Mucosa of stomach (tissue), 1 donor: ENCODE data around the gene VWCE.
"Not testable (repeated sequence)": the region's sequence is repeated elsewhere in the genome, so short reads cannot be mapped to it uniquely, and the experiment has no call there.

Source experiments
- H3K27me3 ChIP-seq: one replicate; pipeline ENCODE4 v1.7.0; 2013; ENCODE audit warnings: mild to moderate bottlenecking, low read length; ENCODE audit not compliant: control insufficient read depth, insufficient read depth
- H3K36me3 ChIP-seq: one replicate; pipeline ENCODE4 v1.7.0; 2013; ENCODE audit warnings: low read length; ENCODE audit not compliant: control insufficient read depth, insufficient read depth
- H3K4me1 ChIP-seq: one replicate; pipeline ENCODE4 v1.7.0; 2013; ENCODE audit warnings: mild to moderate bottlenecking, low read length; ENCODE audit not compliant: control insufficient read depth, insufficient read depth
- H3K4me3 ChIP-seq: one replicate; pipeline ENCODE4 v1.7.0; 2013; ENCODE audit warnings: low read length
- H3K9ac ChIP-seq: one replicate; pipeline ENCODE4 v1.7.0; 2013; ENCODE audit warnings: mild to moderate bottlenecking, low read length, moderate library complexity
- H3K9me3 ChIP-seq: one replicate; pipeline ENCODE4 v1.7.0; 2013; ENCODE audit warnings: mild to moderate bottlenecking, low read length, moderate library complexity; ENCODE audit not compliant: control insufficient read depth
- donor health status: Pancreatic carcinoma.

Gene VWCE

DNA sequence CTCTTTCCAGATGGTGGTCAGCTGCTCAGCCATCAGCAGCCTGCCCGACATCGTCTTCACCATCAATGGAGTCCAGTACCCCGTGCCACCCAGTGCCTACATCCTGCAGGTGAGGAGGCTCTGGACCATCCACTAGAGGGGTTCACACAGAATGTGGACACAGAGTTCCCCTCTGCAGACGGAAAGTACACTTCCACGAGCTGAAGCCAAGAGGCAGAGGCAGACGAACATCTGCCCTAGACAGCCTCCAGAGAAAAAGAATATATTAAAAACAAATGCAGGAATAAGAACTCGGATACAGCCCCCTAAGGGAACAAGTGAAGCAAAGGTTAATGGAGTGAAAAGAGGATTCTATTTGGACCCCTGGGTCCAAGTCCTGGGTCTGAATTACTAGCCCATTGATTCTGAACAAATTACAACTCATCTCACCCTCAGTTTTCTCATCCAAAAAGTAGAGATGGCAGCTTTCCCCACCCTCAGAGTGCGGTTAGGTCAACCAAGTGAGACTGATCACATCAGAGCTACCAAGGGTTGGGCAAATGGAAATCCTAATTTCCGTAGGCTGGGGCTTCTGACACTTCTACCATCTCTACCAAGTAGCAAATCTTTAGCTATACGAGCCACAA lies 83.7 kb downstream of the VWCE start:
- H3K36me3 ChIP-seq, H3K9me3 ChIP-seq, H3K27me3 ChIP-seq: not testable (repeated sequence)

DNA sequence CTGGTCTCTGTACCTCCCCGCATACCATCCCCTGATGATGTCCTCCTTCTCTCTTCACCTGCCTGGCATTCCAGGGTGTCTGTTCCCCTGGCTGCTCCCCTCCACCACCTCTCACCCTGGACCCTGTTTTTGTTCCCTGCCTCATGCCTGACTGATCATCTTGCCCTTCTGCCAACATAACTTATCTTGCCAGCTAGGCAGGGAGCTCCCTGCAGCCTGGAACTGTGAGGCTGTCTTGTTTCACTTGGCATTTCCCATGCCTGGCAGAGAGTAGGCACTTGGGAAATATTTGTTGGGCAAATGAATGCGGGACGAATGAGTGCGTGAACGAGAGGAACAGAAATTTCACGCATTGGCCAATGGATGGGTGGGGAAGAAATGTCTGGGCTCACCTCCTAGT lies 84.5 kb downstream of the VWCE start:
- not testable (repeated sequence) for H3K9me3 ChIP-seq, H3K27me3 ChIP-seq, H3K4me3 ChIP-seq, H3K9ac ChIP-seq, H3K36me3 ChIP-seq, H3K4me1 ChIP-seq

More for the DNA sequence above, 83.7 kb downstream of the VWCE start:
- H3K4me3 ChIP-seq, H3K4me1 ChIP-seq, H3K9ac ChIP-seq: not testable (repeated sequence)
